Stimulated activated CD8-positive, alpha-beta memory T cell treated with anti-CD3 and anti-CD28 coated beads, Interleukin-2, amount 100 ng/mL, for 48 hours (primary cell): ENCODE results near the gene HHAT.

Source experiments
- DNase-seq, 2 donors: peaks; one replicate each; pipeline ENCODE4 v3.0.0-alpha.2; 2020; ENCODE audit warnings: low read depth in 2 of 2

Gene HHAT

DNA sequence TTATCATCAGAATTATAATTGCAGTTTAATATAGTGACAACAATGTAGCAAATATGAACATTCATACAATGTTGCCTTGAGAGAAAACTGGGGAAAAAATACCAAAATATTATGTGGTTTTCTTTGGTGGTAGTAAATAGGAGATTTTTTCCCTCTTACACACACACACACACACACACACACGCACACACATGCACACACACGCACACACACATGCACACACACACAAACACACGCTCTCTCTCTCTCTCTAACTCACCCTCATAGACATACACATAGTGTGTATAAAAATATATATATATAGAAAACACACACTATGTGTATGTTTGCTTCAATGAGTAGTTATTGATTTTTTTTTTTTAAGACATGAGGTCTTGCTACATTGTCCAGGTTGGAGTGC, 211.6 kb downstream of the HHAT start:
- no peak for DNase-seq

DNA sequence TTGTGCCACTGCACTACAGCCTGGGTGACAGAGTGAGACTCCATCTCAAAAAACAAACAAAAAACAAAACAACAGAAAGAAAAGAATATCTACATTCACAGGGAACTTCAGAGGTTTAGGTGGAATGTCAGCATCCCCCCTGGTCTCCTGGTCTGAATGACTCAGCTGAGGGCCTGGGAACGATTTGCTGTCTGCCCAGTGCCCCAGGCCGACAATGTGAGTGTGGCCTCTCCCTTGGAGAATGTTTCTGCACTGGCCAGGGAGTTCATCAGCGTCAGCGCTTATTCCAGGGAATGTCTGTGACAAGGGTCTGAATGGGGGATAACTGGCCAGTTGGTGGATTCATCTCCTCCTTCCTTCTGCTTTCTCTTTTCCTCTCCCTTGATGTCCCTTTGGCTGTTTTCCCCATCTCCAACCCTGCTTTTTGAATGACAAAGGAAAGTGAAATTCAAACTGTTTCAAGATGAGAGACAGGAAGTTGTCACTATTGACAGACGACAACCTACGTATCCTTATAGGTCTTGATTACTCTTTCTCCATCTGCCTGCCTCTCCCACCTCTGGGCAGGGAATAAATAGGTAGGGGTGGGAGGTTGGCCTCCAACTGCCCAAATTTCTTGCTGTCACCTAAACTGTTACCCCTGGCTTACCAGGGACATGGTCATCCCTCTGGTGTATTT, 213.1 kb downstream of the HHAT start:
- no peak for DNase-seq

DNA sequence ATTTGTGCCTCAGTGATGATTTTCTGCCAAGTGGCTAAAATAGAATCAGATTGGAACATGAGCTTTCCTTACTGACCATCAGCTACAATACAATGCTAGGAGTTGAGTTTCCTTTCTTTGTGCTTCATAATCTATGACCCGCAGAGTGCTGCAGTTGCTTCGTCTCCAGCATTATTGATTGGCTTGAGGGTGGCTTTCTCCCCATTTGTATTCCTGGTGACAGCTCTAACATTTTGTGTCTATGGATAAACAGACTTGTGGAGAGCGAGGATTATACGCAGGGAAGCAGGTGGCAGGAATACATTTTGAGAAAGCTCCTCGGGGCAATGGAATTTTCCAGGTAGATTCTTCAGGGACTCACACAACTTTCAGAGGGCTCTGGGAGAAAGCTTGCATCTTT, 223.2 kb downstream of the HHAT start:
- no peak for DNase-seq

DNA sequence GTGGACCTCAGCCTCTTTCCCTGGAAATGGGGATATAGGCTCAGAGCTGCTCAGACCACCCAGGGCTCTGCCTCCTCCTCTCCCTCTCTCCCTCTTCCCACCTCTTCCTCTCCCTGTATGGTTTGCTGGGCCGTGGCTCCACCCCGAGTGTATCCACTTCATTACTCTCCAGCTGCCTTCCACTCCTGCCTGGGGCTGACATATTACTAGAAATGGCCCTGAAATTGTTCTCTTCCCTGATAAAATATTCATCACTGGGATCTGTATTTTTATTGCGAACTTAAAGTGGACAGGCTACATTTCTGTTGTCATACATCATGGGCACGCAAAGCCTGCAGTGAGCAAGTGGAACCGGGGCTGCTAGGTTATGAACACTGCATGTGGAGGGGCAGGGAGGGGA, 225.0 kb downstream of the HHAT start:
- DNase-seq = no peak

DNA sequence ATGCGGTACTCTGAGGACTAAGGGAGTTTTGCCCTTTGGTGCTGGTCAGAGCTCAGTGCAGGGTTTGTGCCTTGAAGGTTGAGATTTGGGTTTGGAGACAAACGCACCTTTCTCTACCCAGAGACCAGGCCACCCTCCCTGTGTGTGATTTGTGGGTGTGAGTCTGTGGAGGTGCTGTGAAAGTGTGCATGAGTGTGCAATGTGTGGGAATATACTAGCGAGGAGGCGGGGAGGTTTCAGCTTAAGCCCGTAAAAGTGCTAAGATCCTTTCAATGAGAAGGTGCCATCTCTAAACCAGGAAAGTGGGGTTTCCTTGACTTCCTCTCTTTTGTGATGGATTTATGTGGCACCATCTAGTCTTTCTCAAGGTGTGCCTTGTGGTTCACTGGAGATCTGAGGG, 225.7 kb downstream of the HHAT start:
- no peak for DNase-seq

DNA sequence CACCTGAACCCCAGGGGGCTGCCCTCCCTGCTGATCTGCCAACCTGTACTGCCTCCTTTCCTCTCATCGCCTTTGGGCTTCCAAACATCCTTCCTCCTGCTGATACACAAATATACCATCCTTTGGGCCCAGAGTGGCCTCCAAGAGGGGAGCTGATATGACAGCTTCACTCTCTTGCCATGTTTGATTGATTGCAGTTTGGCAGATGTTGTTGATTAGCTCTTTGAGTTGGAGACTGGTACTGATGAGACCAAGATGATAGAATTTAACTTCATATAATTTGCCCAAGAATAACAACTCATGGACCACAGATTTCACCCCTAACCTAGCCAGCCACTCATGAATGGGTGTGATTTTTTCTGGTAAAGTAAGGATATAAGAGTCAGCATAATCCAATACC, 227.8 kb downstream of the HHAT start:
- DNase-seq = no peak

DNA sequence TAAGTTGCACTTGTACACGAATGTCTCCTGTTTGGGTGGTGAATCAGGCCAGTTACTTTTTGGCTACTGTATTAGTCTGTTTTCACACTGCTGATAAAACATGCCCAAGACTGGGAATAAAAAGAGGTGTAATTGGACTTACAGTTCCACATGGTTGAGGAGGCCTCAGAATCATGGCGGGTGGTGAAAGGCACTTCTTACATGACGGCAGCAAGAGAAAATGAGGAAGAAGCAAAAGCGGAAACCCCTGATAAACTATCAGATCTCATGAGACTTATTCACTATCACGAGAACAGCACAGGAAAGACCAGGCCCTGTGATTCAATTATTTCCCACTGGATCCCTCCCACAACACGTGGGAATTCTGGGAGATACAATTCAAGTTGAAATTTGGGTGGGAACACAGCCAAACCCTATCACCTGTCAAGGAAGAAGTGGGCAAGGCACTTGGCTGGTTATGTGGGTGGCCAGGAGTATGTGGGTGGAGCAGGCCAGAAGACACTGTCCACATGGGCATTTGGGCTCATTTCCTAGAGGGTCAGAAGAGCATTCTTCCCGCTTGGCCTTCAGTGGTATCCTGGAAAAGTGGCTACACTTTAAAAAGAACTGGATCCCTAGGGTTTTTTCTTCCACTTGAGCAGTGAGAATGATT, 228.8 kb downstream of the HHAT start:
- no peak for DNase-seq

DNA sequence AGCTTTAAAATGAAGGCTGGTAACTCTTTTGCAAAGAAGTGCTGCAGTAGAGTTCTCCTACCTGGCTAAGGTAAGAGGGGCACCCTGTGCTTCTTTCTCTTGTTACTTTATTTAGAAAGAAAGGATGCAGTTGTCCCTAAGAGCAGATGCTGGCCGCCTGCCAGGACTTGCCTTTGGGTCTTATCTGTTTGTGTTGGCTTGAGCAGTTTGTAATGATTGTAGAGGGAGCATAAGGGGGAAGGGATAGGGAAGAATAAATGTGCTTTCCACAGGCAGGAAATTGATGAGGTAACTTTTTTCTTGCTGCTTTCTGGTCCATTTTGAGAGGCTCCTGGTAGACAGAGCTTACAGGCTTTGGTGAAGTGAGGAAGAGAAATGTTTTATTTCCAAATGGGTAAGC, 229.6 kb downstream of the HHAT start:
- DNase-seq = no peak

DNA sequence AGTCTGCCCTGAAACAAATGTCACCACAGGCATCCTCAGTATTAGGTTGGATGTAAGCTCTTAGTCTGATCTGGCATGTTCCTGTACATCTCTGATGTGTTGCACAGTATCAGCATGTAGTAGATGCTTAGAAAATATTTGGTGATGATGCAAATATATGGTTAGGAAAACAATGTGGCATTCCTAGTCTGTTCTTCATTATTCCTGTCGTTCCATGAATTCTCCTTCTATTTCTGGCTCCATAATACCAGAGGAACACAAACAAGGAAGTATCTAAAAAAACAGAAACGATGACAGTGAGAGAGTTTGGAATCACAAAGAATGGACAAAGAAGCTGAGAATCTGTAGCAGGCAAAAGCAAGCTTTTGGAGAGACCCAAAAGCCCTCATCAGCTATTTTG, 236.6 kb downstream of the HHAT start:
- DNase-seq = no peak

DNA sequence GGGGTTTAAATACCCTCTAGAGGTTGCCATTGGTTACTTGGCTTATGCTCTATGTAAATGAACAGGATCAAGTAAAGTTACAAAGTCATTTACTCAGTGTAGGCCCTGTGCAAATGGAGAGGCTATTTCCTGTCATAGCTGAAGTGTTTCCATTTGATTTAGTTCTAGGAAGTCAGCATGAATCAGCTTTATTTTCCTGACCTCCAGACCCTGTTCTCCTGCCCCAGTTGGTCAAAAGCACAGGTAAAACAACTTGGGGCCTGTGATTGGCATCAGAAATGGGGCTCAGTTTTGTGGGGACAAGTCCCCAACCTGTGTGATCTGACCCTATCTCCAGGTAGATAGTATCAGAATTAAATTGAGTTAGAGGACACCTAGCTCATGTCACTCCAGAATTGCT, 239.9 kb downstream of the HHAT start:
- DNase-seq = no peak

DNA sequence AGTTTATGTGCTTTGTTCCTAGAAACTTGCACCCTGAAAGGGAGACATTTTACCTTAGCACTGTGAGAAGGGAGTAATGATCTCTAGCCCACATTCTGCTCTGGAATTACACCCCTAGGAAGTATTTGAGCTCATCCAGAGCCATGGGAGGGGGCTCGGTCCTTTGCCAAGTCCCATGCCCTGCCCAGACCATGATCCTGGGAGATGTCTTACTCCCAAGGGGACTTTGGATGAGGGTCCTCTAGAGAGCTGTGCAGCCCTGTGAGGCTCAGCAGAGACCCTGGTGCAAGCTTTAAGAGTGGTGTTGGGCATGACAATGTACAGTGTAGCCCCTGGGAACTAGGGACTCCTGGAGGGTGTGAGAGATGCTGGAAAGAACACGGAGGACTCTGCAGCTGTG, 241.4 kb downstream of the HHAT start:
- DNase-seq = no peak

DNA sequence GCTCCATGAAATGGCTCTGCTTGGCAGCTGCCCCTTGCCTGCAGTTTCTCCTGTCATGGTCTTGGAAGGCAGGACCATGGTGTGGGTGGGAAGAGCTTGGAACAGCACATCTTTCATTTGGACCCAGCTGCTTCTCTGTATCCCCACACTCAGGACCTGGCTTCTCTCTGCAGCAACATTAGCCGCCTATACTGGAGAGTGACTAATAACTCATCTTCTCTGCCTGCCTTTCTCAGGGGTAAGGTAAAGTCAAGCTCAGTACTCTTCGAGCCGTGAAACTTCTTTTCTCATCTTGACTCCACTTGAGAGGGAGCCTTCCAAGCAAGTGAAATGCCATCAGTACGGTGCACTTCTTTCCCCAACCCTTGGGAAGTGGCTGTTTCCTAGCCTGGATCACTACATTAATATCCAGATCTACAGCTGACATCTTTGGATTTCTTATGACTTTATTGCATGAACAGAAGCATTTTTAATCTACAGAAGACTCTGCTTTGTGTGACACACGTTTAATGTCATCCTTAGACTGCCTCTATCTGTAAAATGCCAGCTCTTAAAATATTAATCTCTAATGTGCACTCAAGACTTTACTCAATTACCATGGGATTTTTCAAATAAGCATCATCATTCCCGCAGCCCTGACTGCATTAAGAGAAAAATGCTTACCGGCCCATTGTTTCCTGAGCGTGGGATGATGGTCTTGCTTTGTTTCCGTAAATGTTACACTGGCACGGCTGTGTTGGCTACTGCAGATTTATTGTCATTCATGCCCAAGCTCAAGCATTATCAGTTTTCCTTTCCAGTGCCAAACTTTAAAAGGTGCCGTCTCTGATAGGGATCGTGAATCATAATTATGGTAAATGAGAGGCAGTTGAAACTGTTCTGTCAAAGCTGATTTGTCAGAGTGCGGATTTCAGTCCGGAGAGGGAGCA, 242.9 kb downstream of the HHAT start:
- DNase-seq = no peak

DNA sequence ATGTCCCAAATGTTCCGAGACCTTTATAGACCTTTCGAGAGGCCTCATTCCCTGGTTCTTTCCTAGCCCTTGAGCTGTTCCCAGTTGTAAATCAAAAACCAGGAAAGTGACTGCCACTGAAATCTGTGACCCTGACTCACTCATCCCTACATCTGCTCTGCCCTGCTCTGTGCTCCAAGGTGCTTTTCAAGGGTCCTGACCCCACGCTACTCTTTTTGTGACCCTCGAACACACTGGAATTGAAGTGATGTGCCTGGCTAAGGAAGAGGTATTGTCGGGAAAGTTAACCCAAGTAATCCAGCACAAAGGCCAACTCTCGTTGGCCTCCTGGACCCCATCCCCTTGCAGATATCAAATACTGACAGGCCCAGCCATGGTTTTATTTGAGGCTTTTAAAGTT, 244.4 kb downstream of the HHAT start:
- DNase-seq = no peak

DNA sequence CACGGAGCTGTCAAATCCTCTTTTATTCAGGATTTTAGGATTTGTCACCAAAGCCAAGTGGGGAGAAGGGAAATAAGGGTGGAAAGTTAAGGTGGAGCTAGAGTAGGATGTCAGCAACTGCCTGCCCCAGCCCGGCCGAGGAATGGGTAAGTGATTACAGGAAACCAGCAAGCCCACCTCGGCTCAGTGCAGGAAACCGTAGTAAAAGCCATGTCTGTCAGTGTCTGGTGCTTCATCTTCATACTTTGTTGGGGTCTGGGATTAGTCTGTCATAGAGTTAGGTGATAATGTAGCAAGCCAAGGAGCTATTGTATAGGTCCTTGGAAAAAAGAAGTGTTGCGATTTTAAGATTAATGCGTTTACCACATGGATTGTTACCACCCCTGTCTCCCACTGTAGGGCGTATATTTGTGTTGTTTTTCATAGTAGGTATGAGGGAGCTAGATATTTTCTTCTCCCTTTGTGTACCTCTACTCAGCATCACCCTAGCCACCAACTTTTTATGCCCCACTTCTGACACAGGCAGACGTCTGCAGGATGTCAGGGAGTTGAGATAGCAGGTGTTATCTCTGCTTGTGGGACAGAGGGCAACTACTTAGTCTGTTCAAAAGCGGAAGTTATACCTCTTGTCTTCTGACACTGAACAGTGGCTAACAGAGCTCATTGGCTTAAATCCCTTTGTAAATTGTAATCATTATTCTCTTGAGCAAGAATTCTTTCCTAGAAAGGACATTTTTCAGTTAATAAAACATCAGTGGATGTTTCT, 253.7 kb downstream of the HHAT start:
- no peak for DNase-seq

DNA sequence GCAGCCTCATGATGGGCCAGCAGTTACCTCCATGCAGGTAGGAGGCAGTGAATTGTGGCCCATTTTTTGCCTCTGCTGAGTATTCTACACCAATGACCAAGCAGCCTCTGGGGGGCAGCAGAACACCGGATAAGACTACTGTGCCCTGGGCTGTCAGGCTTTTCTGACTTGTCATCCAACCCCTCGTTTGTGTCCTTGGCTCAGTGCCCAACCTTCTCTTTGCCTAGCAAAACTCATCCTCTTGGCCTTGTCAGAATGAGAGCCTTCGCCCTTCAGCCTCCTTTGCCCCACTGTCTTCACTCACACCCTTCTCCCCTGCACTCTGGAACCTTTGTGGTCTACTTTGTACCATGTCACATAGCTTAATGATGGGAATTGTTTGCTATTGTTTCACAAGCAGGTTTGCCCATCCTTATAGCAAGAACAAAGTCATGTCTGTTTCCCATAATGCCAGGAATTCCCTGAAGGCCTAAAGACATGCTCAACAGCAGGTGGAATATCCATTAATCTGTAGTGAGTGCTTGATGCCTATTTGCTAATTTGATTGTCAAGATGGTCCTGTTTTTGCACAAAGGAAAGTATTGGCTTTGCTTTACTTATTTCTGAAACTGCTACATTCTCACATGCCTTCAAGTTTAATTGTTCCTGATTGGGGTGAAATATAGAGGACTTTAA, 255.9 kb downstream of the HHAT start:
- DNase-seq = peak; percentile 58 to 70

DNA sequence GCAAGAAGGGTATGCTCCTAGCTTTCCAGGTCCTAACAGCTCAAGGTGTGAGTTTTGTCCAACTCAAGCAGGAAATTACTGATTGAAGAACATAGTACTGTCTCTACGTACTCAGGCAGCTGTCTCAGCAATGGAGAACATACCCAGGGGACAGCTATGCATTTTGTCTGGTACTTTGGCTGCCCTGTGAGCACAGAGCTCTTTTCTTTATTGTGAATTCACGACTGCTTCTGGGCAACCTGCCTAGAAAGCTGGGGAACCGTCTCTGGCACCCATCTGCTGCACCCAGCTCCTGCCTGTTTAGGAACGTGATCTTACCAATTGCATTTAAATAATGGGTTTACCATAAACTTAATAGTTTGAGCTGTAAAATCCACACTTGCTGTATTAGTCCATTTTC, 258.1 kb downstream of the HHAT start:
- no peak for DNase-seq

DNA sequence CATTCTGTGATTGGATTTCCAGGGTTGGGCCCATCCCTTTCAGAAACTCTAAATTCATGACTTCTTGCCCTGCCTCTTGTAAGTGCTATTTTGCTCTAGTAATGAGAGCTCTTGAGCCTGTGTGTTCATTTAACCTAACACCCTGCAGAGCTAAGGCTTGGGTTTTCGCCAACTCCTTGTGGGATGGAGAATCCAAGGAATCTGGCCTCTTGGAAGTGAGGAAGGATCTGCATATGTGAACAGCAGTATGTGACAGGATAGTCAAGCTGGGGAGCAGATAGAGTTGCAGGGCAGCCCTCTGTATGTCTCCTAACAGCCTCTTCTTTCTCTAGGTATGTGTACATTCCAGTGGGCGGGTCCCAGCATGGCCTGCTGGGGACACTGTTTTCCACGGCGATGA, 258.9 kb downstream of the HHAT start:
- DNase-seq = no peak

DNA sequence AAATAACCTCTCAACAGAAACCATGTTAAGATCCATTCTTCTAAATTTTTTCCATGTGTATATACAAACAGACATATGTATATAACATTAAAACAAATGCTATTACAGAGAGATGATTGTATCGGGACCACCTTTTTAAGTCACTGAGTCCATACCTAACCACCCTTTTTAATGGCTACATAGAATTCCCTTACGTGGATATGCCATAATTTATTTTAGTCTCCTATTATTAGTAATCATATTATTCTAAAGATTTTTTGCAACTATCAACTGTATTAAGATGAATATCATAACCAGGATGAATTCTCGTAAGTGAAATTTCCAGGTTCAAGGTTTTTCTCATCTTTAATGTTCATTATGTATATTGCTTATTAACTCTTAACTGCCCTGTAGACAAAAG, 259.7 kb downstream of the HHAT start:
- DNase-seq = no peak

DNA sequence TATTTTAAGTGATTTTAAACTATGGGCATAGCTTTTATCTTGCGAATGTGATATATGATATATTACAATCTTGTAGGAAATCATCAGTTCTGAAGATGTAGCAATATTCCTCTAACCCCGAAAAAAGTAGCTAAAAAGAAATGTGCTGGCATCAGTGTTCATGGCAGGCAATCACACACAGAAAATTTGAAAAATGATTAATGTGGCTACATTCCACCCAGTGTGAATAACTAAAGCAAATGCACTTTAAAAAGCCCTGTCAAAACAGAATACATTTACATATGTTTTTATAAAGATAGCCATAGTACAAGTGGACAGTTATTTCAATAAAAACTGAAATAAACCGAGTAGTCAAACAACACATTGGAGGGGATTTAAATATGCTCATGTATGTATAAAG, 260.2 kb downstream of the HHAT start:
- no peak for DNase-seq

DNA sequence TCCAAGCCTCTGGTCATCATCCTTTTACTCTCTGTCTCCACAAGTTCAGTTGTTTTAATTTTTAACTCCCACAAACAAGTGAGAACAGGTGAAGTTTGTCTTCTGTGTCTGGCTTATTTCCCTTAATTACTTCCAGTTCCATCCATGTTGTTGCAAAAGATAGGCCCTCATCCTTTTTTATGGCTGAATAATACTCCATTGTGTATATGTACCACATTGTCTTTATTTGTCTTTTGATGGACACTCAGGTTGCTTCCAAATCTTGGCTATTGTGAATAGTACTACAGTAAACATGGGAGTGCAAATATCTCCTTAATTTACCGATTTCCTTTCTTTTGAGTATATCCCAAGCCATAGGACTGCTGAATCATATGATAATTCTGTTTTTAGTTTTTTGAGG, 262.5 kb downstream of the HHAT start:
- no peak for DNase-seq

DNA sequence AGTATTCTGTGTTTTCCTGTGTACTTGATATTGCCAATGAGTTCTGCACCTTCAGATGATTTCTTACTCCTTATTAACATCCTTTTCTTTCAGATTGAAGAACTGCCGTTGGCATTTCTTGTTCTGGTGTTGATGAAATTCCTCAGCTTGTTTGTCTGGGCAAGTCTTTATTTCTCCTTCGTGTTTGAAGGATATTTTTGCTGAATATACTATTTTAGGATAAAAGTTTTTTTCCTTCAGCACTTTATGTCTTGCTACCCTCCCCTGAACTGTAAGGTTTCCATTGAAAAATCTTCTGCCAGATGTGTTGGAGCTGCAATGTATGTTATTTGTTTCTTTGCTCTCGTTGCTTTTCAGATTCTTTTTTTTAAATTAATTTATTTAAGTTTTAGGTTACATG, 265.9 kb downstream of the HHAT start:
- no peak for DNase-seq

DNA sequence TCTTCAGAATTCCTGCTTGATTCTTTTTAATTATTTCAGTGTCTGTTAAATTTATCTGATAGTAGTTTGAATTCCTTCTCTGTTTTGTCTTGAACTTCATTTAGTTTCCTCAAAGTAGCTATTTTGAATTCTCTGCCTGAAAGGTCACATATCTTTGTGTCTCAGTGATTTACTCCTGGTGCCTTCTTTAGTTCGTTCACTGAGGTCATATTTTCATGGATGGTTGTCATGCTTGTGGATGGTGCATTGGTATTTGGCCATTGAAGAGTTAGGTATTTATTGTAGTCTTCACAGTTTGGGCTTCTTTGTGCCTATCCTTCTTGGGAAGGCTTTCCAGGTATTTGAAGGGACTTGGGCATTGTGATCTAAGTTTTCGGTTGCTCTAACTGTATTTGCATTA, 267.9 kb downstream of the HHAT start:
- DNase-seq = no peak
